Fibroblast of the aortic adventitia (primary cell): Measurements from ENCODE around the gene WDR72. TPM values are rescaled to one million over a fixed set of nuclear protein-coding genes. Genes with fewer than 3 reads are reported as not detected.
A peak's percentile ranks its signal among the peaks of the same experiment; 100 is the strongest.

Experiments used
- DNase-seq: peaks from one replicate; pipeline ENCODE4 v3.0.0-alpha.2; 2010; ENCODE audit warnings: low read depth
- H3K4me3 ChIP-seq: 2 replicates; pipeline ENCODE4 v1.5.1; 2011; ENCODE audit warnings: low read depth, mild to moderate bottlenecking, control low read depth, low read length, moderate library complexity
- CTCF ChIP-seq: IDR thresholded peaks from 2 replicates; pipeline ENCODE4 v1.5.1; 2011; ENCODE audit warnings: mild to moderate bottlenecking, low read length, control low read depth, inconsistent platforms; ENCODE audit not compliant: insufficient read depth
- total RNA-seq: library from RNA; depleted of rRNA; stranded (reverse); fragments of >200 nt; gene quantifications from 2 replicates; pipeline ENCODE4 v1.2.3, GENCODE V29; 2012; ENCODE audit warnings: low replicate concordance

Gene WDR72
- total RNA-seq = not detected in 2 replicates

GRCh38 chr15:53759411-53759931 lies at the start of gene WDR72:
Gene WDR72 (minus strand): TSS chr15:53759663. CDS start chr15:53733149, 26,514 bp downstream.
- no peak within 1 kb of the TSS for H3K4me3 ChIP-seq
- TF ChIP-seq CTCF = no peak
- DNase-seq = no peak

GRCh38 chr15:53808058-53808706 lies 48.7 kb upstream of the WDR72 start:
- H3K4me3 ChIP-seq = no peak overlapping the region
- DNase-seq = peak; percentile 1
- TF ChIP-seq CTCF = peak; percentile 53

- no peak for TF ChIP-seq CTCF
- DNase-seq = no peak
- H3K4me3 ChIP-seq = no peak overlapping the region
Measured at GRCh38 chr15:53807501-53807900, 48.0 kb upstream of the WDR72 start.

- TF ChIP-seq CTCF = no peak
Measured at GRCh38 chr15:53802672-53803071, 43.2 kb upstream of the WDR72 start.

GRCh38 chr15:53791581-53791980 lies 32.1 kb upstream of the WDR72 start:
- H3K4me3 ChIP-seq = no peak overlapping the region
- DNase-seq = no peak
- no peak for TF ChIP-seq CTCF

More at GRCh38 chr15:53802672-53803071, 43.2 kb upstream of the WDR72 start:
- no peak overlapping the region for H3K4me3 ChIP-seq
- no peak for DNase-seq

- no peak for DNase-seq
- H3K4me3 ChIP-seq = no peak overlapping the region
- no peak for TF ChIP-seq CTCF
Measured at GRCh38 chr15:53789654-53790375, 30.4 kb upstream of the WDR72 start.
